GM12865 (cell line): ENCODE measurements around the gene GRK1.
"Not testable (repeated sequence)": the region's sequence is repeated elsewhere in the genome, so short reads cannot be mapped to it uniquely, and the experiment has no call there.

Experiments
- DNase-seq: peaks from one replicate; pipeline ENCODE4 v3.0.0; 2010; ENCODE audit warnings: low read depth
- H3K4me3 ChIP-seq: 2 replicates; pipeline ENCODE4 v1.5.1; 2011; ENCODE audit warnings: mild to moderate bottlenecking, low read depth, low read length, control low read depth
- CTCF ChIP-seq: IDR thresholded peaks from 2 replicates; pipeline ENCODE4 v1.5.1; 2011; ENCODE audit warnings: low read length, control low read depth, low read depth, inconsistent platforms; ENCODE audit not compliant: insufficient read depth; ENCODE audit errors: missing control alignments

The GRK1 gene

DNA sequence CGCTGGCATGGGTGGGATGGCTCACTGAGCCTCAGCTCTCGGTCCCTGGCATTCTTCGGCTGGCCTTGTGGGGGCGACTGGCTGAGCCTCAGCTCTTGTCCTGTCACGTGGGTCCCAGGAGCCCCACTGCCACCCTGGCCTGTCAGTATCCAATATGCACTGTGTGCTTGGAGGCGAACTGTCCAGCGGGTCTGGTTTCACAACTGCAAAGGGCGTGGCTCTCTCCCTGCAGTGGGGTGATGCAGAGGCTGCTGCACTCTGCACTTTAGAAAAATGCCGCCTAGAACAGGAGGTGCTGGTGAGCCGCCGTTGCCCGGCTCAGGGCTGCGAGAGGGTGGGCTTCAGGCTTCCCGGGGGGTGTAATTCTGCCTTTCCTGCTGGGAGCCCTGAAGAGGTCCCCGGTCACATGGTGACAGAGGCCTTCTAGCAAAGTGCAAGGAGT is 75.0 kb downstream of the GRK1 start:
- no peak for DNase-seq
- no peak for TF ChIP-seq CTCF
- no peak overlapping the region for H3K4me3 ChIP-seq

DNA sequence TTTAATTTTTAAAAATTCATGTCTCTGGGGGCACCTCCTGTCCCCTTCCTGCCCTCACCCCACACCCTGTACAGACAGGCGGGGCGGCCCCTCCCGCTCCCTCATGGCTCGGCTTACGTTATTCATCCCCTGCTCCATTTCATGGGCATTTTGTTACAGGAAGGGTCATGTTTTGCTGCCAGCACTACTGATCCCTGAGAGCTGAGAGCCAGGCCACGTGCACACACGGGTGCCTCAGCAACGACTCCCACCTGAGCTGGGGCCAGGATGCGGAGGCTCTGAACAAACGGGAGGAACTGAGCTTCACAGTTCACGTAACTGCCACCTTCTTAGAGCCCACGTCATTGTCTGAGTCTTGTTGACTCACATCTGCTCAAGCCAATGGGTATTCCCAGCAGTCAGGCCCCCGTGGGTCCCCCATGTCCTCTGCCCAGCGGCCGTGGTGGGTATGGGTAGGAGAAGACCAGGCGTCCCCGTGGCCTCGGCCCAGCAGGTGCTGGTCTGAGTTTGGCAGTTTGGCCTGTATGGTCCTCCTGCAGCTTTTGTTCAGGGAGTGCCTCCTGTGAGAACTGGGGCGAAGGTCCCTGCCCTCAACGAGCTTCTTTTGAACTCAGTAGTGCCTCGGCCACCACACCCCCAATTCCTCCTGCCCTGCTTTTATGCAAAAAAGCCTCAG is 75.6 kb downstream of the GRK1 start:
- no peak for DNase-seq
- H3K4me3 ChIP-seq: no peak overlapping the region
- TF ChIP-seq CTCF: no peak

DNA sequence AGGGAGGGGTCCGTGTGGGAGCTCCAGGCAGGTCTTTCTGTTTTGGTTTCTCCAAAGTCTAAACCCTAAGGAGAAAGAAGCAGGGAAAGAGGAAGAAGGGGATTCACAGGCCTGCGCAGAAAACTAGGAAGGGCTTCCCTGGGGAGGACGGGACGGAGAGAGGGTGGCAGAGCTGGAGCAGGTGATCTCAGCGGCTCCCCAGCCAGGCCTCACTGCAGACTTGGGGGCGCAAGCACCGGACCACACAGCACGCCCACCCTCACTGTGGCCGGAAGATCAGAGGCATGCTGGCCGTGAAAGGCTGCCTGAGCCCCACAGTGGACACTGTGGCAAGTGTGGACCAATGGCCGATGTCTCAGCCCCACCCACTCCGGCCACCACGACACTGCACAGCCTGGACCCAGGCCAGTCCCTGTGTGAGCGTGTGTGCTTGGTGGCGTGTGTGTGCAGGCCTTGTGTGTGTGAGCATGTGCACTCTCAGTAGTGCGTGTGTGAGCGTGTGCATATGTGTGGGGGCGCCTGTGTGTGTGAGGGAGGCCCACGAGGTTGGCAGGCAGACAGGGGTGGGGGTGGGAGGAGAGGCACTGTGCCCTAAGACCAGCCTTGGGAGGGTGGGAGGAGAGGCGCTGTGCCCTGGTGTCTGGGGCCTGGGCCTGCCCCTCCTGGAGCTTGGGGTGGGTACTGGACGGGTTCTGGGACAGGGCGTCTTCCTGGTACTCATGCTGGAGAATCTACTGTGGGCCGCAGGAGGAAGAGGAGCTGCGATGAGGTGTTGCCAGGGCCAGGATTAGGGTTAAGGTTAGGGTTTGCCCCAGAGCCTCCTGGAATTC is 76.6 kb downstream of the GRK1 start:
- no peak for DNase-seq
- no peak overlapping the region for H3K4me3 ChIP-seq
- no peak for TF ChIP-seq CTCF

DNA sequence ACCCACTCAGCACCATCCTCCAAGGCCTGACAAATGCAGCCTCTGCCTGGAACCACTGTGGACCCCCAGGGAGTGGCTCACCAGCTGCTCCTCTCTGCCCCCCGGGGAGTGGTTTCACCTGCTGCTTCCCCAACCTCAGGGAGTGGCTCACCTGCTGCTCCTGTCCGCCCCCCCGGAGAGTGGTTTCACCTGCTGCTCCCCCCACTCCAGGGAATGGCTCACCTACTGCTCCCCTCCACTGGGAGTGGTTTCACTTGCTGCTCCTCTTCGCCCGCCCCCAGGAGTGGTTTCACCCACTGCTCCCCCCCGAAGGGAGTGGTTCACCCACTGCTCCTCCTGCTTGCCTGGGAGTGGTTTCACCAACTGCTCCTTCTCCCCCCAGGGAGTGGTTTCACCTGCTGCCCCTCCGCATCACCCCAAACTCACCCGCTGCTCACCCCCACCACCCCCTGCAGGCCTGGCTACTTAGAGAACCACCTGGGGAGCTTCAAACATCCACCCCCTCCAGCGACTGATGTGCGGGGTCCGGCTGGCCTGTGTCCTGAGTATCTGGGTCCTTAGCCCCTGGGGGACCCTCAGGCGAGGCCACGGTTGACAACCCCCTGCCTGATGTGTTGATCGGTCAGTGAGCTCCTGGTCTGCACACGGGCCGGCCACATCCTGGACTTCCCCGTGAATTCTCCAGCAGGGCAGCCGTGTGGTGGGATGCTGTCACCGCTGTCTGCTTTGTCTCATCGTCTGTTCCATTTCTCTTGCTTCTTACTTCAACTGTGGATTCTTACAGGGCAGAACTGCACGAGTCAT is 77.4 kb downstream of the GRK1 start:
- H3K4me3 ChIP-seq: no peak overlapping the region
- no peak for TF ChIP-seq CTCF
- DNase-seq: no peak

DNA sequence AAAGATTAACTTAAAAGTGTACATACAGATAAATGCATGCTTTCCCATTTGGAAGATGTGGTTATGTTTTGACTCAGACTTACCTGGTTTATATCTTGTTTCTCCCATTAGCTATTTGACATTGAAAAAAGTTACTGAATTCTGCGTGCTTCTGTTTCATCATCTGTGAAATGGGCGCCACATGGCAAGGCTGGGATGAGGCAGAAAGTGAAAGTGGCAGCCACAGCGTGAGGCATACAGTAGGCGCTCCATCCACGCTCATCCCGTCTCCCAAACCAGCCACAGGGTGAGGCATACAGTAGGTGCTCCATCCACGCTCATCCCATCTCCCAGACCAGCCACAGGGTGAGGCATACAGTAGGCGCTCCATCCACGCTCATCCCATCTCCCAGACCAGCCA is 78.0 kb downstream of the GRK1 start:
- no peak overlapping the region for H3K4me3 ChIP-seq
- no peak for DNase-seq
- TF ChIP-seq CTCF: no peak

DNA sequence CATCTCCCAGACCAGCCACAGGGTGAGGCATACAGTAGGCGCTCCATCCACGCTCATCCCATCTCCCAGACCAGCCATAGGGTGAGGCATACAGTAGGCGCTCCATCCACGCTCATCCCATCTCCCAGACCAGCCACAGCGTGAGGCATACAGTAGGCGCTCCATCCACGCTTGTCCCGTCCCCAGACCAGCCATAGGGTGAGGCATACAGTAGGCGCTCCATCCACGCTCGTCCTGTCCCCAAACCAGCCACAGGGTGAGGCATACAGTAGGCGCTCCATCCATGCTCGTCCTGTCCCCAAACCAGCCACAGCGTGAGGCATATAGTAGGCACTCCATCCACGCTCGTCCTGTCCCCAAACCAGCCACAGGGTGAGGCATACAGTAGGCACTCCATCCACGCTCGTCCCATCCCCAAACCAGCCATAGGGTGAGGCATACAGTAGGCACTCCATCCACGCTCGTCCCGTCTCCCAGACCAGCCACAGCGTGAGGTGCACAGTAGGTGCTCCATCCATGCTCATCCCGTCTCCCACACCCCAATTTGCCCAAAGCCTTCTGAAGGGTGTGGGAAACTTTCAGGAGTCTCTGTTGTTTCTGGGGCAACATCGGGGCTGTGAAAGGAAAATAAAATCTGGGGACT is 78.6 kb downstream of the GRK1 start:
- DNase-seq, H3K4me3 ChIP-seq: not testable (repeated sequence)

DNA sequence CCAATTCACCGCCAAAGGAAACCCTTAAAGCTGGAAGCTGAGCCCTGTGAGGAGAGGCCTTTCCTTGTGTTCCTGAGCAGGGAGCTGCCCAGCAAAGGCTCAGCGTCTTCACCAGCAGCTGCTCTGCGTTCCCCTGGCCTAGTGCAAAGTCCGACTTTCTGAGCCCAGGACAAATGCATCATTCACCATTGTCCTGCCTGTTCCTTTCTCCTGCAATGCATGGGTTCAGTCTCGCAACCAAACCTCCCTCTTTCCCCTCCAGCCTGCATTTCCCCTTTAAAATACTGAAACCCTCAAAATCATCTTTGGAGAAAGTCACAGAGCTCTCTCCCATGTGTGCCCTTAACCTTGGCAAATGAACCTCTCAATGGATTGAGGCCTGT is 79.1 kb downstream of the GRK1 start:
- no peak for TF ChIP-seq CTCF
- no peak overlapping the region for H3K4me3 ChIP-seq
- DNase-seq: no peak
